ENCODE results near the gene DEXI. TPM values are rescaled to one million over a fixed set of nuclear protein-coding genes. Genes with fewer than 3 reads are reported as not detected.
A peak's percentile ranks its signal among the peaks of the same experiment; 100 is the strongest.

The DEXI gene
- total RNA-seq (2022) (23.0 and 23.7 TPM in 2 replicates), Bru-seq, nascent RNA (percentile 70 among the genes with signal in this experiment), BruChase-seq, experiment 1, labeled RNA remaining after a 2-hour chase (percentile 63 among the genes with signal in this experiment), BruChase-seq, experiment 2, labeled RNA remaining after a 6-hour chase (percentile 65 among the genes with signal in this experiment)
- long read RNA-seq, full-length matches to known transcripts = 13 of 14 reads
- long read RNA-seq, partial matches to known transcripts = 0 of 14 reads
- long read RNA-seq, other reads (novel, unspliced or antisense) = 1 of 14 reads

GRCh38 chr16:10942352-10943063, at the start of gene DEXI:
Gene DEXI (minus strand): TSS chr16:10942468. CDS start chr16:10942005, 463 bp downstream.
- Mint-ChIP-seq H3K9me3 (ENCODE audit: unreplicated experiment) (no peaks in the 10 kb centered on the region), H3K36me3 (ENCODE audit: insufficient read depth, unreplicated experiment) (no peaks in the 10 kb centered on the region), H3K27ac (ENCODE audit: unreplicated experiment) (peak within 1 kb of the TSS; percentile 72), H3K4me1 (ENCODE audit: low read depth, unreplicated experiment) (peaks cover 41% of the 10 kb centered on the region), H3K4me3 (ENCODE audit: unreplicated experiment) (peak within 1 kb of the TSS; percentile 95), H3K27me3 (ENCODE audit: insufficient read depth, unreplicated experiment) (no peaks in the 10 kb centered on the region)
- Histone ChIP-seq H3K9me3 (no peaks in the 10 kb centered on the region), H3K4me1 (peaks cover 35% of the 10 kb centered on the region), H3K27me3 (replicated peaks; ENCODE audit: control insufficient read depth, insufficient read depth, low read length) (no peaks in the 10 kb centered on the region), H3K4me3 (ENCODE audit: low read depth, low read length) (peak within 1 kb of the TSS; percentile 51), H3K36me3 (ENCODE audit: control insufficient read depth, insufficient read depth, low read length) (peaks cover 3% of the 10 kb centered on the region)
- BruUV-seq (replicated peaks) = no TSS peak
- intact Hi-C loops (cut with micrococcal nuclease; ENCODE audit: unreplicated experiment) = no loop called here
- peak; percentile 89 to 95 for DNase-seq
- CTCF ChIA-PET = interaction anchor here (0.7 to 1.0 kb wide), 4 partner anchors 12 to 206 kb away, joined by 3 to 5 read pairs (median 4); partner anchors contain the start of gene NUBP1
- POLR2A ChIA-PET = interaction anchor here (0.6 to 1.0 kb wide), 9 partner anchors 10 to 1483 kb away, joined by 3 to 5 read pairs (median 3); no protein-coding TSS in a partner anchor
- no peak for TF ChIP-seq CTCF (IDR thresholded peaks at IDR 0.05; ENCODE audit: insufficient read depth in 1 of 2, low read depth in 1 of 2, low read length in 1 of 2, severe bottlenecking in 1 of 2, unreplicated experiment in 1 of 2)

GRCh38 chr16:10990378-10990777, 48.1 kb upstream of the DEXI start:
- Mint-ChIP-seq H3K4me1 (ENCODE audit: low read depth, unreplicated experiment) (peaks cover 23% of the 10 kb centered on the region), H3K4me3 (ENCODE audit: unreplicated experiment) (no peak overlapping the region), H3K9me3 (ENCODE audit: unreplicated experiment) (no peaks in the 10 kb centered on the region), H3K27me3 (ENCODE audit: insufficient read depth, unreplicated experiment) (no peaks in the 10 kb centered on the region), H3K36me3 (ENCODE audit: insufficient read depth, unreplicated experiment) (peaks cover 21% of the 10 kb centered on the region), H3K27ac (ENCODE audit: unreplicated experiment) (no peak overlapping the region)
- ChIA-PET POLR2A (interaction anchor here (0.5 kb wide), 1 partner anchor 11 kb away, joined by 3 read pairs; no protein-coding TSS in a partner anchor), CTCF (no interaction called here)
- no peaks in the 10 kb centered on the region for H3K27me3 ChIP-seq (replicated peaks; ENCODE audit: control insufficient read depth, insufficient read depth, low read length)
- DNase-seq = no peak
- no peak for TF ChIP-seq CTCF (IDR thresholded peaks at IDR 0.05; ENCODE audit: insufficient read depth in 1 of 2, low read depth in 1 of 2, low read length in 1 of 2, severe bottlenecking in 1 of 2, unreplicated experiment in 1 of 2)
- BruUV-seq (replicated peaks) = no TSS peak
- H3K4me1 ChIP-seq = peaks cover 11% of the 10 kb centered on the region
- H3K4me3 ChIP-seq (ENCODE audit: low read depth, low read length) = no peak overlapping the region
- intact Hi-C loops (cut with micrococcal nuclease; ENCODE audit: unreplicated experiment) = no loop called here
- no peaks in the 10 kb centered on the region for H3K9me3 ChIP-seq
- no peaks in the 10 kb centered on the region; the same call in 1 of the 2 replicates for H3K36me3 ChIP-seq (ENCODE audit: control insufficient read depth, insufficient read depth, low read length)

- Mint-ChIP-seq H3K4me1 (ENCODE audit: low read depth, unreplicated experiment) (peaks cover 23% of the 10 kb centered on the region), H3K27me3 (ENCODE audit: insufficient read depth, unreplicated experiment) (no peaks in the 10 kb centered on the region), H3K9me3 (ENCODE audit: unreplicated experiment) (no peaks in the 10 kb centered on the region), H3K36me3 (ENCODE audit: insufficient read depth, unreplicated experiment) (peaks cover 18% of the 10 kb centered on the region), H3K27ac (ENCODE audit: unreplicated experiment) (no peak overlapping the region), H3K4me3 (ENCODE audit: unreplicated experiment) (no peak overlapping the region)
- no peaks in the 10 kb centered on the region; the same call in none of the 2 replicates for H3K36me3 ChIP-seq (ENCODE audit: control insufficient read depth, insufficient read depth, low read length)
- BruUV-seq (replicated peaks) = no TSS peak
- no peak for DNase-seq
- ChIA-PET POLR2A (no interaction called here), CTCF (interaction anchor here (0.7 kb wide), 1 partner anchor 44 kb away, joined by 3 read pairs; no protein-coding TSS in a partner anchor)
- intact Hi-C loops (cut with micrococcal nuclease; ENCODE audit: unreplicated experiment) = no loop called here
- peaks cover 11% of the 10 kb centered on the region for H3K4me1 ChIP-seq
- no peak overlapping the region for H3K4me3 ChIP-seq (ENCODE audit: low read depth, low read length)
- no peaks in the 10 kb centered on the region for H3K9me3 ChIP-seq
- no peaks in the 10 kb centered on the region for H3K27me3 ChIP-seq (replicated peaks; ENCODE audit: control insufficient read depth, insufficient read depth, low read length)
- TF ChIP-seq CTCF (IDR thresholded peaks at IDR 0.05; ENCODE audit: insufficient read depth in 1 of 2, low read depth in 1 of 2, low read length in 1 of 2, severe bottlenecking in 1 of 2, unreplicated experiment in 1 of 2) = no peak
Observed at GRCh38 chr16:10989559-10989958, 47.3 kb upstream of the DEXI start.

Measured in Caco-2 (cell line).